ENCODE results near the gene ENTPD1.

GRCh38 chr10:95860166-95860940, 104.4 kb downstream of the ENTPD1 start:
- TF ChIP-seq CTCF (IDR thresholded peaks at IDR 0.05 in 2 of 3, conservative IDR thresholded peaks at IDR 0.05 in 1 of 3; ENCODE audit: borderline replicate concordance in 1 of 3, insufficient read depth in 1 of 3, low read depth in 2 of 3, low read length in 2 of 3) (no peak), POLR2AphosphoS5 (IDR thresholded peaks at IDR 0.05; ENCODE audit: low read depth, low read length) (no peak), EZH2 (IDR thresholded peaks at IDR 0.05) (no peak), ATF3 (IDR thresholded peaks at IDR 0.05) (no peak), TCF7L2 (IDR thresholded peaks at IDR 0.05; ENCODE audit: borderline replicate concordance, extremely low read depth, insufficient read depth, insufficient read length) (no peak), SP1 (IDR thresholded peaks at IDR 0.05; ENCODE audit: low read depth) (no peak), POLR2A (IDR thresholded peaks at IDR 0.05; ENCODE audit: borderline replicate concordance, extremely low read depth, insufficient read depth, insufficient read length) (no peak)
